Neuronal stem cell (in vitro differentiated cells): Measurements from ENCODE around the gene SMC3.

ENCODE experiments used
- DNase-seq: peaks from one replicate; pipeline ENCODE4 v3.0.0-alpha.2; 2013; ENCODE audit warnings: low spot score
- H2AFZ ChIP-seq: one replicate; pipeline ENCODE4 v1.6.1; 2013; ENCODE audit warnings: mild to moderate bottlenecking, low read length, inconsistent platforms
- H2AK5ac ChIP-seq: 2 replicates; pipeline ENCODE4 v1.6.1; 2013; ENCODE audit warnings: low read depth, mild to moderate bottlenecking, inconsistent platforms, low read length, moderate library complexity, mixed read lengths
- H2BK120ac ChIP-seq: 2 replicates; pipeline ENCODE4 v1.6.1; 2013; ENCODE audit warnings: low read depth, mild to moderate bottlenecking, inconsistent platforms, low read length, moderate library complexity, mixed read lengths
- H2BK12ac ChIP-seq: one replicate; pipeline ENCODE4 v1.6.1; 2013; ENCODE audit warnings: low read length, inconsistent platforms
- H2BK15ac ChIP-seq: 2 replicates; pipeline ENCODE4 v1.6.1; 2013; ENCODE audit warnings: mild to moderate bottlenecking, low read length, inconsistent platforms, mixed read lengths
- H2BK5ac ChIP-seq: one replicate; pipeline ENCODE4 v1.6.1; 2013; ENCODE audit warnings: inconsistent platforms, mild to moderate bottlenecking, low read length, moderate library complexity
- H3K14ac ChIP-seq: one replicate; pipeline ENCODE4 v1.6.1; 2013; ENCODE audit warnings: low read length, inconsistent platforms
- H3K18ac ChIP-seq: 2 replicates; pipeline ENCODE4 v1.6.1; 2013; ENCODE audit warnings: low read length, inconsistent platforms
- H3K23ac ChIP-seq: 2 replicates; pipeline ENCODE4 v1.6.1; 2013; ENCODE audit warnings: low read depth, mild to moderate bottlenecking, mixed read lengths, low read length, inconsistent platforms; ENCODE audit not compliant: poor library complexity
- H3K27ac ChIP-seq: replicated peaks from 3 replicates; pipeline ENCODE4 v1.5.1; 2013; ENCODE audit warnings: low read length, inconsistent platforms
- H3K27me3 ChIP-seq, 3 experiments: 2 replicates each; pipeline ENCODE4 v1.6.1; 2013; ENCODE audit warnings: low read length in 3 of 3, mild to moderate bottlenecking in 2 of 3, inconsistent platforms in 1 of 3, low read depth in 1 of 3, mixed read lengths in 1 of 3, moderate library complexity in 1 of 3; ENCODE audit not compliant: control insufficient read depth in 3 of 3, insufficient read depth in 3 of 3
- H3K36me3 ChIP-seq, 2 donors: replicated peaks in 1 of 2; 2 replicates each; pipeline ENCODE4 v1.6.1; 2013; ENCODE audit warnings: low read length in 2 of 2; ENCODE audit not compliant: control insufficient read depth in 2 of 2, insufficient read depth in 2 of 2
- H3K4ac ChIP-seq: 2 replicates; pipeline ENCODE4 v1.6.1; 2013; ENCODE audit warnings: inconsistent platforms, mild to moderate bottlenecking, low read length, moderate library complexity
- H3K4me1 ChIP-seq, 2 donors: 1 replicate in 1 of 2; 2 replicates in 1 of 2; pipeline ENCODE4 v1.6.1; 2013; ENCODE audit warnings: low read length in 2 of 2, low read depth in 1 of 2; ENCODE audit not compliant: control insufficient read depth in 2 of 2, insufficient read depth in 1 of 2
- H3K4me2 ChIP-seq: one replicate; pipeline ENCODE4 v1.6.1; 2013; ENCODE audit warnings: mild to moderate bottlenecking, low read length, inconsistent platforms; ENCODE audit not compliant: insufficient read depth, poor library complexity, severe bottlenecking
- H3K4me3 ChIP-seq, 2 donors: 2 replicates each; pipeline ENCODE4 v1.5.1; 2013; ENCODE audit warnings: low read length in 2 of 2, mild to moderate bottlenecking in 2 of 2, inconsistent platforms in 1 of 2, moderate library complexity in 1 of 2
- H3K79me1 ChIP-seq: one replicate; pipeline ENCODE4 v1.6.1; 2013; ENCODE audit warnings: low read depth, mild to moderate bottlenecking, inconsistent platforms, low read length, moderate library complexity
- H3K9ac ChIP-seq: one replicate; pipeline ENCODE4 v1.6.1; 2013; ENCODE audit warnings: mild to moderate bottlenecking, low read depth, low read length, inconsistent platforms; ENCODE audit not compliant: poor library complexity
- H3K9me3 ChIP-seq, 2 donors: replicated peaks in 1 of 2; 2 replicates each; pipeline versions ENCODE3 to v1.6.1; 2013; ENCODE audit warnings: low read length in 2 of 2, mild to moderate bottlenecking in 2 of 2, inconsistent platforms in 1 of 2, low read depth in 1 of 2, mixed read lengths in 1 of 2, moderate library complexity in 1 of 2; ENCODE audit not compliant: control insufficient read depth in 2 of 2, insufficient read depth in 1 of 2
- H4K8ac ChIP-seq: one replicate; pipeline ENCODE4 v1.6.1; 2013; ENCODE audit warnings: low read depth, mild to moderate bottlenecking, inconsistent platforms, low read length, moderate library complexity
- H4K91ac ChIP-seq: one replicate; pipeline ENCODE4 v1.6.1; 2013; ENCODE audit warnings: low read length, low read depth, mild to moderate bottlenecking, inconsistent platforms; ENCODE audit not compliant: poor library complexity
- WGBS, 2 donors: extraction: QIAGEN DNeasy Blood & Tissue Kit; methylation state at CpG; one replicate each; pipeline ENCODE4 v1.1.7; 2013; ENCODE audit warnings: missing lambda C conversion rate in 2 of 2, mixed read lengths in 1 of 2; ENCODE audit not compliant: insufficient read length in 2 of 2, insufficient replicate concordance in 1 of 2; ENCODE audit errors: extremely low coverage in 2 of 2; 5-methylcytosine and 5-hydroxymethylcytosine counted together

SMC3 gene

DNA sequence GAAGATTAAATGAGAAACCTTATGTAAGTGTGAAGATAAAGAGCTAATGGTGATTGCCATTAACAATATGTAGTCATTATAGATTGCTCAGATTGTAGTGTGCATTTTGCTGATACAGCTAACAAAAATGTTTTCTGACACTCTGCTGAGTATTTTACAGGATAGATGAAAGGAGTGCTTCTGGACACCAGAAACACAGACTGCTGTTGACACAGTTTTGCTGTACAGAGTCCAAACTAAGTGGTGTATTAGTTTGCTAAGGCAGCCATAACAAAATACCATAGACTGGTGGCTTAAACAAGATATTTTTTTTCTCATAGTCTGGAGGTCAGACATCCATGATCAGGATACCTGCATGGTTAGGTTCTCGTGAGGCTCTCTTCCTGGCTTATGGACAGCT lies 2.2 kb downstream of the SMC3 start:
- Histone ChIP-seq H3K4me2 (no peak overlapping the region), H2AFZ (no peak overlapping the region), H3K27me3 (no peaks in the 10 kb centered on the region), H3K18ac (no peak overlapping the region), H4K8ac (no peak overlapping the region), H3K36me3 (peaks cover 7 to 59% of the 10 kb centered on the region in 2 donors), H3K23ac (no peak overlapping the region), H3K4ac (no peak overlapping the region), H3K9ac (peak overlapping the region; percentile 24), H3K14ac (no peak overlapping the region), H3K9me3 (no peaks in the 10 kb centered on the region), H2BK120ac (no peak overlapping the region), H3K79me1 (peaks cover 10% of the 10 kb centered on the region), H3K27ac (no peak overlapping the region), H3K4me1 (peaks cover 3 to 5% of the 10 kb centered on the region in 2 donors), H4K91ac (no peak overlapping the region), H2AK5ac (no peak overlapping the region), H3K4me3 (no peak overlapping the region), H2BK5ac (no peak overlapping the region), H2BK15ac (no peak overlapping the region), H2BK12ac (no peak overlapping the region)
- WGBS, 2 donors: no CpG with 5 or more reads among the region's 1 CpG
- DNase-seq: no peak

DNA sequence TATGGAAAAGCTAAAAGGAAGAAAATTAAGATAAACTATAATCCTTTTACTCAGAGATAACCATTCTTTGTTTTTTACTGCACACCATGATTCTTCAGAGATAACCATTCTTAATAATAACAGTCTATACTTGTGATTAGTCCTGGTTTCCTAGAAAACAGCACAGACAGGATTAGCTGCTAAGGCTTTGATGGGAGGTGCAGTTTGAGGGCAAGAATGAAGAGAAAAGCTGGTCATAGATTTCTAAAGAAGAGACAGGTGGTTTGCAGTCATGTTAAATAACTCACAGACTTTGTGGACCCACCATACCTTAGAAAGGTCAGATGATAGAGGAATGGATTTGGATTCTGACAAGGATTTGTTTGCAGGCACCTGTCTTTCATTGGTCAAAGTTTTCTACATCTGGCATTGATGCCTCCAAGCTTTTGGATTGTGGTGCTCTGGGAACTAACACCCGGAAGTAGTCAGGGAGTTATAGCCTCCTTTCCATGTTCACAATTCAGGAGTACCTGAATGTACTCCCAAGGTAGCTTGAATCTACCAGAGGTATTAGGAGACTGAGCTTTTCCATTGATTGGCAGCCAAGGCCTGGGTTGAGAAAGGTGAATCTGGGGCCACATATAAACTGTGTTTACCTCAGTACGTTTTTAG lies 3.7 kb downstream of the SMC3 start:
- H2BK15ac ChIP-seq: no peak overlapping the region
- no peak for DNase-seq
- H3K9me3 ChIP-seq: no peaks in the 10 kb centered on the region
- H2BK120ac ChIP-seq: no peak overlapping the region
- no peak overlapping the region for H3K4me2 ChIP-seq
- H3K27ac ChIP-seq: no peak overlapping the region
- H3K4ac ChIP-seq: no peak overlapping the region
- H4K8ac ChIP-seq: no peak overlapping the region
- H4K91ac ChIP-seq: no peak overlapping the region
- H3K23ac ChIP-seq: no peak overlapping the region
- H2AK5ac ChIP-seq: no peak overlapping the region
- no peaks in the 10 kb centered on the region for H3K27me3 ChIP-seq
- H3K9ac ChIP-seq: no peak overlapping the region
- H2BK12ac ChIP-seq: no peak overlapping the region
- H3K4me1 ChIP-seq: peaks cover 3 to 5% of the 10 kb centered on the region in 2 donors
- H2BK5ac ChIP-seq: no peak overlapping the region
- no peak overlapping the region for H2AFZ ChIP-seq
- no peak overlapping the region for H3K4me3 ChIP-seq
- peaks cover 10% of the 10 kb centered on the region for H3K79me1 ChIP-seq
- H3K18ac ChIP-seq: no peak overlapping the region
- WGBS, 2 donors: no CpG with 5 or more reads among the region's 2 CpGs
- peaks cover 8 to 73% of the 10 kb centered on the region in 2 donors for H3K36me3 ChIP-seq
- no peak overlapping the region for H3K14ac ChIP-seq

DNA sequence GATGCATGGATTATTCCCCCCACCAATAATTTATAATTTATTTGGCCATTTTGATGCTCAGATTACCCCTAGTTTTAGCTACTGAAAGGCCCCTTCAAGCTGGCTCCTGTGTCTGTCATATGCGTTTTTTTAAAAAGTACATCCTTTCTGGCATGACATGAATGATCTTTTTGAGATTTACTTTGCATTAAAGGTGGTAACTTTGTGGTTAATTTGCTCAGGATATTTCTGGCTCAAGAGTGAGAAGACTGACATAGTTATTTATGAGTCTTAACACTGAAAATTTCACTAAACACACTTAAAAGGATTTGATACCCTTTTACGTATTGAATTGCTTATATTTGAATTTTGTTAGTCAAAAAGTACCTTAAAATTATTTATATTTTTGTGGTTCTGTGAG lies 5.4 kb downstream of the SMC3 start:
- Histone ChIP-seq H3K79me1 (peaks cover 8% of the 10 kb centered on the region), H3K14ac (no peak overlapping the region), H2AFZ (no peak overlapping the region), H2BK5ac (no peak overlapping the region), H3K23ac (no peak overlapping the region), H2AK5ac (no peak overlapping the region), H3K4me2 (no peak overlapping the region), H3K4ac (no peak overlapping the region), H3K18ac (no peak overlapping the region), H2BK12ac (no peak overlapping the region), H3K9ac (no peak overlapping the region), H2BK120ac (no peak overlapping the region), H3K4me1 (peaks cover 3 to 5% of the 10 kb centered on the region in 2 donors), H4K91ac (no peak overlapping the region), H3K36me3 (peaks cover 10 to 90% of the 10 kb centered on the region in 2 donors), H3K4me3 (no peak overlapping the region), H3K9me3 (no peaks in the 10 kb centered on the region), H4K8ac (no peak overlapping the region), H2BK15ac (no peak overlapping the region), H3K27me3 (no peaks in the 10 kb centered on the region), H3K27ac (no peak overlapping the region)
- no CpG with 5 or more reads among the region's 2 CpGs for WGBS, 2 donors
- no peak for DNase-seq

DNA sequence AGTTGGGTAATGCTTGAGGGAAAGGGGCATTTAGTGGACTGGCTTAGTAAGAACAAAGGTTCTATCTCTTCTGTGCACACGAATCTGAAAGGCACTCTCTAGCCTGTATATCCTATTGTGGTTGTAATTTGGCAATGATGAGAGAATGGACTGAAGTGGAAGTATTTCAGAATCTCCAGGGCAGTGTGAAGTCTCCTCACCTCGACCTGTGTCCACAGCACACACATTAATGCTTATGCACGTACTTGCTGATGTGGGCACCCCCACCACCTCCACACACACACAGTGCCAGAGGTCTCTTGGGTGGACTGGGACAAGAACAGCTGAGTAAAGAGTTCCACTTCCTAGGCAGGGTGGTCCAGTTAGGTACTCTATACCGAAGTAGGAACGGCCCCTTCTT lies 6.9 kb downstream of the SMC3 start:
- H4K91ac ChIP-seq: no peak overlapping the region
- peaks cover 3% of the 10 kb centered on the region for H3K79me1 ChIP-seq
- H3K4ac ChIP-seq: no peak overlapping the region
- no peak overlapping the region for H3K27ac ChIP-seq
- no peaks in the 10 kb centered on the region for H3K27me3 ChIP-seq
- no peak overlapping the region for H3K4me2 ChIP-seq
- no peak overlapping the region for H2BK15ac ChIP-seq
- no peak overlapping the region for H3K9ac ChIP-seq
- H2AFZ ChIP-seq: no peak overlapping the region
- WGBS, 2 donors: no CpG with 5 or more reads among the region's 5 CpGs
- H3K36me3 ChIP-seq: peaks cover 15 to 98% of the 10 kb centered on the region in 2 donors
- H3K18ac ChIP-seq: no peak overlapping the region
- H2BK12ac ChIP-seq: no peak overlapping the region
- peak overlapping the region in 1 of 2 donors; percentile 19 for H3K4me3 ChIP-seq
- H3K23ac ChIP-seq: no peak overlapping the region
- no peak overlapping the region for H4K8ac ChIP-seq
- H3K9me3 ChIP-seq: no peaks in the 10 kb centered on the region
- H3K4me1 ChIP-seq: peaks cover 0 to 5% of the 10 kb centered on the region in 2 donors
- no peak for DNase-seq
- H2BK120ac ChIP-seq: no peak overlapping the region
- no peak overlapping the region for H2AK5ac ChIP-seq
- H2BK5ac ChIP-seq: no peak overlapping the region
- H3K14ac ChIP-seq: no peak overlapping the region
